OCI-LY7 (cell line): Measurements from ENCODE around the gene HK2.

Source experiments
- CTCF ChIP-seq: fragments of 200-600 bp; sonication (generic); conservative IDR thresholded peaks from 2 replicates; pipeline ENCODE4 v1.5.1; 2014; ENCODE audit warnings: mild to moderate bottlenecking, antibody characterized with exemption, low read length, moderate library complexity, mixed read lengths
- EZH2phosphoT487 ChIP-seq: fragments of 200-600 bp; sonication (generic); IDR thresholded peaks from 2 replicates; pipeline ENCODE4 v1.6.1; 2018; ENCODE audit warnings: low read depth, borderline replicate concordance, mild to moderate bottlenecking, mixed run types, antibody characterized with exemption, low read length, moderate library complexity, mixed read lengths

GRCh38 chr2:74843899-74844298, 10.0 kb downstream of the HK2 start:
- no peak for TF ChIP-seq CTCF
- TF ChIP-seq EZH2phosphoT487: no peak
